T-helper 1 cell (primary cell): ENCODE data around the gene LYPD4.
A peak's percentile ranks its signal among the peaks of the same experiment; 100 is the strongest.
"Not testable (repeated sequence)": the region's sequence is repeated elsewhere in the genome, so short reads cannot be mapped to it uniquely, and the experiment has no call there.

Experiments
- DNase-seq, 5 donors: peaks; one replicate each; pipeline ENCODE4 v3.0.0-alpha.2; 2012 to 2020

Gene LYPD4

DNA sequence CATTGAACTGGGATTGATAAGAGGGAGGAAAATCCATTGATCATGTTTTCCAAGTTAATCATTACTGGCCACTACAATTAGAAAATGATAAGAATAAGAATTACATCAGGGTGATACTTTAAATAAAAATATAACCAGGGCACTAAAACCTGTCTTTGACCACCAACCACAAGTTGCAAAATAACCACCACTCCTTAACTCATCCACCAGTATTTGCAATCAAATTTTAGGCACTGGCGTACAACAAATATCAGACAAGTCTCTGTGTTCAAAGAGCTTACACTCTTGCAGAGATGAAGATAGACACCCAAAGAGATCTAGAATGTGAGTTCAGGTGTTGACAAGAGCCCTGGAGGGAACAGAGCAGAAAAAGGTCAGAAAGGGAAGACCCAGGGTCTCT, 47.6 kb downstream of the LYPD4 start:
- no peak for DNase-seq

GRCh38 chr19:41796362-41796761, 48.1 kb downstream of the LYPD4 start, which contains the start of gene CEACAM3:
CEACAM3 (plus strand) TSS chr19:41796587; CDS start chr19:41796678, 91 bp downstream.
- DNase-seq, result no peak

DNA sequence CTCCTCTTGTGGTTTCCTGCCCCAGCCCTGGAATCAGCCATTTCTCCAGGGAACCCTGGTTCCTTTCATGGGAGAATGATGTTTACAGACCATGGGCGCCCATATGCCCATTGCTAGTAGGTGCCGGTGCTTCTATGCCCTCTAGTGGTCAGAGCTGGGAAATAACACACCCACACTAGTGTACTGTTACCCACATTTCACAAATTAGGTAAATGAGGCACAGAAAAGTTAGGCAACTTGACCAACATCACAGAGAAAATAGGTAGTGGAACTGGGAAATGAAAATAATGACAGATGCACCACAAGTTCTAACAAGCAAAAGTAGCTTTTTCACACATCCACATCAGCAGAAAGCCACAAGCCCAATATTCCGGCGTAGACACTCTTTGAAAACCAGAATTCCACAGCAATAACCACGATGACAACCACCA, 49.4 kb downstream of the LYPD4 start:
- peak in 4 of 5 donors; percentile 27 to 55 (median 46) for DNase-seq

DNA sequence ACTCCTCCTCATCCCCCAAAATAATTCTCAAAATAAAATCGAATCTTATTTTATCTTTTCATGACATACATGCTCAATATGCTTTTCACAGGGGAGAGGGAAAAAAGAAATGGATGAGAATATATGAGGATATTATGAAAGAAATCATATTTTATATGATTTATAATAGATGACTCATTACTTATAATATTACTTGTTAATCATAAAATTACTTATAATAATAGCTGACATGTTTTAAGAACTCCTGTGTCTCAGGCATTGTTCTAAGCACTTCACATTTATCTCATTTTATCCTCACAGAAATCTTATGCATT, 51.1 kb downstream of the LYPD4 start:
- no peak for DNase-seq

DNA sequence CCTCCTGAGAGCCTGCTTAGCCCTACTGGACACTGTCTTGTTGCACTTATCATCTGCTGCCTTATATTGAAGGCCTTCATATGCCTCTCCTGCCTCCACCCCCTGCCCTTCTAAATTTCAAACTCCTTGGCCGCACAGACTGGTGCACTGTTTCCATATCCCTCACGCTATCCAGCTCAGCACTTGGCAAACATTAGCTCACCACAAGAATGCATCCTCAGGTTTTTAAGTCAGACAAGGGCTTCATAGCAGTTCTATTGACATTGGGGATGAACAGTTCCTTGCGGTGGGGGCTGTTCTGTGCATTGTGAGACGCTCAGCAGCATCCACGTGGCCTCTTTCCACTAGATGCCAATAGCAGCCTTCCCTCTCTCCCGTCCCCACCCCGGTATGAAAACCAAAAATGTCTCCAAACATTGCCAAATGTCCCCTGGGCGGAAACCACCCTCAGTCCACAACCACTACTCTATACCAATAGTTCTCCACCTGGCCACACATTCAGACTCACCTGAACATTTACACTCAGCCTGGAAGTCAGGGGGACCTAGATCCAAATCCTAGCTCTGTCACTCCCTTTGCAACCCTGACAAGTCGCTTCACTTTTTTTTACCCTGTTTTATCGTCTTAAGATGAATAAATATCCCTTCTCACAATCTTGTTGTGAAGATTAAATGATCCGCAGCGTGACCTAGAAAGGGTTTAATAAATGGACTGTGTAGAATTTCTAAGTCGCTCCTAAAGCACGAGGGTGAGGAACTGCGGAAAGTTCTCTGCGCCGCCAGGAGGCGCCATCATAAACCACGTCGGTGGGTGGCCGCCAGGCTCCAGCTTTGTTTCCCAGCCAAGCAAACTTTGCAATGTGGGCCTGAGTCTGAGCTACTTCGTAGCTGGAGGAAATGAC, 51.7 kb downstream of the LYPD4 start:
- DNase-seq, result peak in 4 of 5 donors; percentile 19 to 39 (median 28)

DNA sequence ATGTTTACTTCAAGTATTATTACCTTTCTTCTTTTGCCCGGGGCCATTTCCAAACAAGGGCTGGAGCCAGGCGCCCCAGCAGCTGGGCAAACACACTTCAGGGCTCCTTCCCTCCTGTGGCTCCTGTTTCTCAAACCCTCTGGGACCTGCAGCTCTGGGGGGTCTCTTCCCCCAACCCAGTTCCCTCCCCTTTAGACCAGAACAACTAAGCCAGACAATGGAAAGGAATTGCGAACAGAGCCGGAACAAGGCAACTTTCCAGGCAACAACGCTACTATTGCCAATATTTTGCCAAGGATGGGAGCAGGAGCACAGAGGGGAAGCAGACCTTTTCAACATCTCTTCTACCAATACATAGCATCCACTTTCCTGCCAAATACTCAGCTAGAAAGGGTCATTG, 55.4 kb downstream of the LYPD4 start:
- DNase-seq, result not testable (repeated sequence)

DNA sequence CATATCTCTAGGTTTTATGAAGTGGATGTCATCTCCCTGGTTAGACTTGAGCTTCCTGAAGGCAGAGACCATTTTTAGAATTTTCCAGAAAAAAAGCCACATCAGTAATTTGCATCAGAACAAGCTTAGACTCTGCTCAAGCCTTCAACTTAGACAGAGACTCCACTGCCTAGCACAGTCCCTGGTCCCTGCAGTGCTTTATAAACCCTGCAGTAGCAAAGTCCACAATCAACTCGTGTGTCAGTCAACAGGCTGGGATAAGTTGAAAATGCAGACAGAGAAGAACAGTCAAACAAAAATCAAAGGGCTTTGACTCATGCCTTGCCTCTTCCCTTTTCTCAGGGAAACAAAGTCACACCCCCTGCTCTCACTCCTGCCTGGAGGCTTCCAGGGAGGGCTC, 56.0 kb downstream of the LYPD4 start:
- not testable (repeated sequence) for DNase-seq
